GM12878 (cell line): ENCODE measurements around the gene GALNT12. TPM values are rescaled to one million over a fixed set of nuclear protein-coding genes. Genes with fewer than 3 reads are reported as not detected.

Source experiments
- ATAC-seq: fragments of 200-7000 bp; cut with Tn5 transposase; 3 replicates; pipeline ENCODE4 v1.9.1; 2020; ENCODE audit warnings: mild to moderate bottlenecking, moderate library complexity
- BruUV-seq: library from RNA; stranded (reverse); fragments of 400-500 nt; replicated peaks from 2 replicates; lab custom pipeline; 2021; lab: Mats Ljungman, UMichigan
- CTCF ChIA-PET: fragments of 300-600 bp; sonication (Branson Sonifier 250); formaldehyde crosslinking; extraction: SDS; loops from one replicate; lab custom pipeline; 2021; ENCODE audit warnings: inconsistent platforms; lab: Yijun Ruan, JAX
- POLR2A ChIA-PET: fragments of 350-600 bp; formaldehyde crosslinking; extraction: SDS; loops from one replicate; lab custom pipeline; 2021; ENCODE audit warnings: inconsistent platforms; lab: Charles Lee
- RAD21 ChIA-PET: fragments of 300-600 bp; sonication (Branson Sonifier 250); formaldehyde crosslinking; loops from one replicate; lab custom pipeline; 2023; ENCODE audit warnings: antibody characterized with exemption; ENCODE audit not compliant: unreplicated experiment; lab: Charles Lee
- SMC1A ChIA-PET: fragments of 300-600 bp; sonication (Branson Sonifier 250); formaldehyde crosslinking; loops from one replicate; lab custom pipeline; 2023; ENCODE audit not compliant: unreplicated experiment, uncharacterized antibody; lab: Charles Lee
- DNase-seq: peaks from one replicate; pipeline ENCODE4 v3.0.0-alpha.2; 2011; ENCODE audit warnings: low read depth, low spot score
- FAIRE-seq: peaks from 3 replicates; lab custom pipeline; 2011; peaks lifted over from hg19 to GRCh38; lab: Jason Lieb, UNC
- H2AFZ ChIP-seq: 2 replicates; pipeline ENCODE4 v1.6.0; 2011; ENCODE audit warnings: low read depth, low read length, control low read depth; ENCODE audit not compliant: control insufficient read depth
- H3K27ac ChIP-seq: 2 replicates; pipeline ENCODE4 v1.5.1; 2011; ENCODE audit warnings: control low read depth; ENCODE audit not compliant: control insufficient read depth, insufficient read depth
- H3K27me3 ChIP-seq, 2 experiments: replicated peaks in 1 of 2; 2 replicates each; pipeline versions ENCODE4 v1.6.0 to v1.6.1; 2011; ENCODE audit warnings: low read length in 1 of 2; ENCODE audit not compliant: control insufficient read depth in 2 of 2, insufficient read depth in 2 of 2
- H3K36me3 ChIP-seq, 2 experiments: 2 replicates each; pipeline ENCODE4 v1.5.1; 2011; ENCODE audit warnings: low read length in 1 of 2; ENCODE audit not compliant: control insufficient read depth in 2 of 2, insufficient read depth in 2 of 2
- H3K4me1 ChIP-seq: 2 replicates; pipeline ENCODE4 v1.6.1; 2011; ENCODE audit warnings: mild to moderate bottlenecking, low read length, moderate library complexity, mixed read lengths; ENCODE audit not compliant: control insufficient read depth, insufficient read depth
- H3K4me2 ChIP-seq: 2 replicates; pipeline ENCODE4 v1.6.0; 2011; ENCODE audit warnings: control low read depth; ENCODE audit not compliant: control insufficient read depth, insufficient read depth
- H3K4me3 ChIP-seq: fragments of 200-600 bp; sonication (generic); 2 replicates; pipeline ENCODE4 v1.5.1; 2016
- H3K79me2 ChIP-seq: 2 replicates; pipeline ENCODE4 v1.6.0; 2011; ENCODE audit warnings: low read length; ENCODE audit not compliant: control insufficient read depth, insufficient read depth
- H3K9ac ChIP-seq: 2 replicates; pipeline ENCODE4 v1.8.0; 2011; ENCODE audit warnings: low read length, control low read depth, mixed read lengths; ENCODE audit not compliant: control insufficient read depth, insufficient read depth
- H3K9me3 ChIP-seq: replicated peaks from 3 replicates; pipeline ENCODE4 v1.5.1; 2011; ENCODE audit warnings: mild to moderate bottlenecking, low read length; ENCODE audit not compliant: control insufficient read depth, insufficient read depth
- H4K20me1 ChIP-seq: 2 replicates; pipeline ENCODE4 v1.6.0; 2011; ENCODE audit not compliant: control insufficient read depth, insufficient read depth
- BHLHE40 ChIP-seq, 2 experiments: fragments of 450-650 bp in 1 of 2; IDR thresholded peaks; 2 replicates each; pipeline ENCODE4 v1.6.1; 2011 to 2017; ENCODE audit warnings: low read depth in 2 of 2, borderline replicate concordance in 1 of 2, improper control_type of control experiment in 1 of 2, low read length in 1 of 2, mild to moderate bottlenecking in 1 of 2
- EP300 ChIP-seq, 2 experiments: fragments of 150-350 bp in 1 of 2; IDR thresholded peaks; 2 replicates each; pipeline ENCODE4 v1.6.1; 2011 to 2012; ENCODE audit warnings: low read depth in 2 of 2, low read length in 2 of 2, borderline replicate concordance in 1 of 2, improper control_type of control experiment in 1 of 2, inconsistent platforms in 1 of 2; ENCODE audit not compliant: control insufficient read depth in 1 of 2
- FOS ChIP-seq: IDR thresholded peaks from 3 replicates; pipeline ENCODE4 v1.6.1; 2011; ENCODE audit warnings: borderline replicate concordance; ENCODE audit not compliant: insufficient read length; ENCODE audit errors: extremely low read depth
- HCFC1 ChIP-seq: fragments of 150-350 bp; IDR thresholded peaks from 2 replicates; pipeline ENCODE4 v1.6.1; 2014; ENCODE audit warnings: low read length
- IRF4 ChIP-seq: IDR thresholded peaks from 2 replicates; pipeline ENCODE4 v1.6.1; 2011; ENCODE audit warnings: low read depth, low read length
- JUND ChIP-seq: IDR thresholded peaks from 2 replicates; pipeline ENCODE4 v1.6.1; 2012; ENCODE audit warnings: low read depth, mild to moderate bottlenecking, low read length, improper control_type of control experiment, moderate library complexity
- PAX5 ChIP-seq: IDR thresholded peaks from 2 replicates; pipeline ENCODE4 v1.6.1; 2011; ENCODE audit warnings: low read depth, low read length, borderline replicate concordance
- RFX5 ChIP-seq: IDR thresholded peaks from 2 replicates; pipeline ENCODE4 v1.6.1; 2011; ENCODE audit warnings: low read depth, low read length, improper control_type of control experiment
- SPI1 ChIP-seq: IDR thresholded peaks from 2 replicates; pipeline ENCODE4 v1.6.1; 2011; ENCODE audit warnings: low read depth, mild to moderate bottlenecking, low read length, moderate library complexity, borderline replicate concordance; ENCODE audit not compliant: insufficient read depth
- WGBS: methylation state at CpG from one replicate; pipeline ENCODE4 v1.1.6; 2016; ENCODE audit warnings: low lambda C conversion rate; ENCODE audit not compliant: insufficient replicate concordance, insufficient coverage; ENCODE audit errors: missing lambda C conversion rate; 5-methylcytosine and 5-hydroxymethylcytosine counted together
- in situ Hi-C: fragments of 300-500 bp; cut with MboI; formaldehyde crosslinking; loops from 9 replicates; pipeline ENCODE4 v1.14.3; 2018; ENCODE audit warnings: mixed read lengths
- intact Hi-C: fragments of 100-400 bp; cut with micrococcal nuclease; formaldehyde crosslinking; loops from one replicate; pipeline ENCODE4 v1.14.2; 2022; ENCODE audit not compliant: unreplicated experiment
- polyA plus RNA-seq, 11 experiments: library from polyadenylated mRNA; depleted of rRNA in 4 of 11; unstranded in 6 of 11; stranded (reverse) in 5 of 11; fragments of >200 nt; fragmentation: Nextera tagmentation in 4 of 11; fragmentation: Illumina TruSeq in 1 of 11; extraction: Ambion mirVana in 4 of 11; extraction: Trizol in 1 of 11; gene quantifications; 1 replicate in 1 of 11; 2 replicates in 10 of 11; pipeline versions ENCODE4 v1.2.1 to v1.2.3, GENCODE V29; 2011 to 2016; ENCODE audit warnings: inconsistent platforms in 2 of 11, missing spikeins in 2 of 11, low read depth in 1 of 11
- total RNA-seq, 4 experiments: library from RNA; depleted of rRNA in 3 of 4; stranded (reverse); fragments of >200 nt in 3 of 4; fragmentation: Illumina TruSeq in 1 of 4; extraction: Trizol in 1 of 4; gene quantifications; 2 replicates each; pipeline versions ENCODE4 v1.2.1 to v1.2.3, GENCODE V29; 2013 to 2021
- TF ChIP-seq, protein P1 (sequence below): fragments of 450-650 bp; IDR thresholded peaks from 2 replicates; pipeline ENCODE4 v1.6.1; 2016; ENCODE audit warnings: mild to moderate bottlenecking
- TF ChIP-seq, protein P2 (sequence below): fragments of 450-650 bp; IDR thresholded peaks from 2 replicates; pipeline ENCODE4 v1.6.1; 2018; ENCODE audit warnings: borderline replicate concordance, mild to moderate bottlenecking; ENCODE audit not compliant: partially characterized antibody
- TF ChIP-seq, protein P3 (sequence below): fragments of 450-650 bp; conservative IDR thresholded peaks from 2 replicates; pipeline ENCODE4 v1.6.1; 2017; ENCODE audit warnings: mild to moderate bottlenecking, moderate library complexity

GALNT12 gene
- total and polyA plus RNA-seq, 10 of the 15 experiments (the other 5 are each of a cell fraction or from before 2014, with no cell fraction given): 0.13 to 5.3 (median 3.2) TPM

DNA sequence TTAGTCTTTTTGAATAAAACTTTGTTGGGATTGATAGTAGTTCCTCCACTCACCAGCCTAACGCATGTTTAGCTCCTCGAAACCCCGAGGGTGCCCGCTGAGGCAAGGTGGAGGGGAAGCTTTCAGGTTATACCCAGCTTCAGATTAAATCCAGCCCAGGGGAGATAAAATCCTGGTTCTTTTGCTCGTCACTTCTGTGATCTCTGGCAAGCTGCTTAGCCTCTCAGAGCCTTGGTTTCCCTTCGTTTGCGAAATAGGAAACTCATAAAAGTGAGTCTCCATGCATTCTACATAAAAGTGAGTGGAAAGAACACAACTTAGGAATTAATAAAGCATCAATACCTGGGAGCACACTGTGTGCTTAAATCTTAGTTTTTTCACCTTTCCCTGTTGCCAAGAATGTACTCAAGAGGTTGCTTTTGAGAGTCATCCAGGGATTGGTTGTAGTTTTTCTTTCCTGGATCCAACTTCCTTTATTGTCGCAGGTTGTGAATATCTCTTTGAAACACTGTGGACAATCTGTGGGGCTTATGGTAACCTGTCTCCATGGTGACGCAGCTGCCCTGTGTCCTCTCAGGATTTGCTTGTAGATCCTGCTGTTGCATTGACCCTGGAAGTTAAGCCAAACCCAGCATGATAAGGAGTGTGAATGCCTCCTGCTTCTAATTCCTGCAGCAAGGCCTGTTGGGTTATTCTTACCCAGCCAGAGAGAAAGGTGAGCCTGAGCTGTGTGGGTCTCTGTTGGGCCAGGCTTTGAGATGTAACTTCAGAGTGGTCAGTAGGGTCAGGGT lies 2.0 kb downstream of the GALNT12 start (continued):
- TF ChIP-seq SPI1: no peak
- no peak for TF ChIP-seq PAX5
- TF ChIP-seq BHLHE40 (IDR thresholded peaks at IDR 0.05; ENCODE audit: borderline replicate concordance in 1 of 2, low read depth in 2 of 2, low read length in 1 of 2): no peak
- no peak for TF ChIP-seq FOS
- TF ChIP-seq, protein P1, sequence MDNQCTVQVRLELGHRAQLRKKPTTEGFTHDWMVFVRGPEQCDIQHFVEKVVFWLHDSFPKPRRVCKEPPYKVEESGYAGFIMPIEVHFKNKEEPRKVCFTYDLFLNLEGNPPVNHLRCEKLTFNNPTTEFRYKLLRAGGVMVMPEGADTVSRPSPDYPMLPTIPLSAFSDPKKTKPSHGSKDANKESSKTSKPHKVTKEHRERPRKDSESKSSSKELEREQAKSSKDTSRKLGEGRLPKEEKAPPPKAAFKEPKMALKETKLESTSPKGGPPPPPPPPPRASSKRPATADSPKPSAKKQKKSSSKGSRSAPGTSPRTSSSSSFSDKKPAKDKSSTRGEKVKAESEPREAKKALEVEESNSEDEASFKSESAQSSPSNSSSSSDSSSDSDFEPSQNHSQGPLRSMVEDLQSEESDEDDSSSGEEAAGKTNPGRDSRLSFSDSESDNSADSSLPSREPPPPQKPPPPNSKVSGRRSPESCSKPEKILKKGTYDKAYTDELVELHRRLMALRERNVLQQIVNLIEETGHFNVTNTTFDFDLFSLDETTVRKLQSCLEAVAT: no peak
- no peak for TF ChIP-seq HCFC1

DNA sequence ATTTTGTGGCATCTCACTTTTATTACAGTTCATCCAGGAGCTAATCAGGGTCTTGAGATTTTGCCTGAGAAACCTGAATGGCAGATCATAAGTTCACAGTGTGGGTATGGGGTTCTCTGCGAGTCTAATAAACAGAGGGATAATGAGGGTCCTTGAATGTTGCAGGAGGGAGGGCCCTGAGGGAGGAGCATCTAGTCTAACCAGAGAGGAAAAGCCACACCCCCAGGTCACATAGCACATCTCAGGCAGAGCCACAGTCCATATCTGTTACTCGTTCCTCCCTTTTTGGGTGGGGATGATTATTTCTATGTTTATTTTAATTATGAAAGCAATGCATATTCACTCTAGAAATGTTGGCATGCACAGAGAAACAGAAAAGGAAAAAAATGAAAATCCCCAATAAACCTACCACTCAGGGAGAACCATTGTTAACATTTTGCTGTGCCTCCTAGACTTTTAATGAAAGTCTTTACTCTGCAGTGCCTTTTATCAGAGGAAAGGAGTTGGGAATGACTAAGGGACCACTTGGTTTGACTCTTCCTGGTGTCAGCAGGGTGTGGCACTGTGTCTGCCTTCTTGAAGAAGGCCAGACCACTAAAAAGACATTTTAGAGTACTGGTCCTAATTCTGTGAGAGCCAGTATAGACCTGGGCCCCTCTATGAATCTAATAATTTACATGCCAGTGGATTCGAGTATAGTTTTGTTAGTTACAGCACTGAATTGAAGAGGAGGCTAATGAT lies 2.8 kb downstream of the GALNT12 start:
- Histone ChIP-seq H3K79me2 (no peaks in the 10 kb centered on the region), H3K9ac (no peak overlapping the region), H3K4me2 (no peak overlapping the region), H3K27me3 (peaks cover 2 to 3% of the 10 kb centered on the region in 2 experiments; a peak in 3 of 4 replicates), H2AFZ (no peak overlapping the region), H3K27ac (no peak overlapping the region), H3K4me3 (no peak overlapping the region), H3K36me3 (no peaks in the 10 kb centered on the region), H4K20me1 (no peaks in the 10 kb centered on the region), H3K4me1 (0 out of 2 replicates have a peak, but pooled peaks cover 4% of the 10 kb centered on the region), H3K9me3 (no peaks in the 10 kb centered on the region)
- WGBS: 40% methylated on average over 3 of the region's 3 CpGs
- DNase-seq (no peak), ATAC-seq (no peak), FAIRE-seq (no peak)
- ChIA-PET RAD21 (no interaction called here), SMC1A (no interaction called here), POLR2A (no interaction called here), CTCF (no interaction called here)
- intact Hi-C loops (no loop called here), in situ Hi-C loops (no loop called here)
- BruUV-seq: no TSS peak
- TF ChIP-seq JUND (no peak), RFX5 (no peak), EP300 (IDR thresholded peaks at IDR 0.05; ENCODE audit: borderline replicate concordance in 1 of 2, control insufficient read depth in 1 of 2, low read depth in 2 of 2, low read length in 2 of 2) (no peak), IRF4 (no peak)
- TF ChIP-seq, protein P2, sequence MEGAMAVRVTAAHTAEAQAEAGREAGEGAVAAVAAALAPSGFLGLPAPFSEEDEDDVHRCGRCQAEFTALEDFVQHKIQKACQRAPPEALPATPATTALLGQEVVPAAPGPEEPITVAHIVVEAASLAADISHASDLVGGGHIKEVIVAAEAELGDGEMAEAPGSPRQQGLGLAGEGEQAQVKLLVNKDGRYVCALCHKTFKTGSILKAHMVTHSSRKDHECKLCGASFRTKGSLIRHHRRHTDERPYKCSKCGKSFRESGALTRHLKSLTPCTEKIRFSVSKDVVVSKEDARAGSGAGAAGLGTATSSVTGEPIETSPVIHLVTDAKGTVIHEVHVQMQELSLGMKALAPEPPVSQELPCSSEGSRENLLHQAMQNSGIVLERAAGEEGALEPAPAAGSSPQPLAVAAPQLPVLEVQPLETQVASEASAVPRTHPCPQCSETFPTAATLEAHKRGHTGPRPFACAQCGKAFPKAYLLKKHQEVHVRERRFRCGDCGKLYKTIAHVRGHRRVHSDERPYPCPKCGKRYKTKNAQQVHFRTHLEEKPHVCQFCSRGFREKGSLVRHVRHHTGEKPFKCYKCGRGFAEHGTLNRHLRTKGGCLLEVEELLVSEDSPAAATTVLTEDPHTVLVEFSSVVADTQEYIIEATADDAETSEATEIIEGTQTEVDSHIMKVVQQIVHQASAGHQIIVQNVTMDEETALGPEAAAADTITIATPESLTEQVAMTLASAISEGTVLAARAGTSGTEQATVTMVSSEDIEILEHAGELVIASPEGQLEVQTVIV: no peak
- TF ChIP-seq, protein P3, sequence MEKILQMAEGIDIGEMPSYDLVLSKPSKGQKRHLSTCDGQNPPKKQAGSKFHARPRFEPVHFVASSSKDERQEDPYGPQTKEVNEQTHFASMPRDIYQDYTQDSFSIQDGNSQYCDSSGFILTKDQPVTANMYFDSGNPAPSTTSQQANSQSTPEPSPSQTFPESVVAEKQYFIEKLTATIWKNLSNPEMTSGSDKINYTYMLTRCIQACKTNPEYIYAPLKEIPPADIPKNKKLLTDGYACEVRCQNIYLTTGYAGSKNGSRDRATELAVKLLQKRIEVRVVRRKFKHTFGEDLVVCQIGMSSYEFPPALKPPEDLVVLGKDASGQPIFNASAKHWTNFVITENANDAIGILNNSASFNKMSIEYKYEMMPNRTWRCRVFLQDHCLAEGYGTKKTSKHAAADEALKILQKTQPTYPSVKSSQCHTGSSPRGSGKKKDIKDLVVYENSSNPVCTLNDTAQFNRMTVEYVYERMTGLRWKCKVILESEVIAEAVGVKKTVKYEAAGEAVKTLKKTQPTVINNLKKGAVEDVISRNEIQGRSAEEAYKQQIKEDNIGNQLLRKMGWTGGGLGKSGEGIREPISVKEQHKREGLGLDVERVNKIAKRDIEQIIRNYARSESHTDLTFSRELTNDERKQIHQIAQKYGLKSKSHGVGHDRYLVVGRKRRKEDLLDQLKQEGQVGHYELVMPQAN: no peak
